GM18868 (cell line): ENCODE data around the gene CCDC142.
"Not testable (repeated sequence)": the region's sequence is repeated elsewhere in the genome, so short reads cannot be mapped to it uniquely, and the experiment has no call there.

Experiments used
- ATAC-seq: cut with Tn5 transposase; IDR thresholded peaks from one replicate; pipeline ENCODE4 v1.9.1; 2021; ENCODE audit warnings: mild to moderate bottlenecking, moderate library complexity; ENCODE audit not compliant: unreplicated experiment

Gene CCDC142

DNA sequence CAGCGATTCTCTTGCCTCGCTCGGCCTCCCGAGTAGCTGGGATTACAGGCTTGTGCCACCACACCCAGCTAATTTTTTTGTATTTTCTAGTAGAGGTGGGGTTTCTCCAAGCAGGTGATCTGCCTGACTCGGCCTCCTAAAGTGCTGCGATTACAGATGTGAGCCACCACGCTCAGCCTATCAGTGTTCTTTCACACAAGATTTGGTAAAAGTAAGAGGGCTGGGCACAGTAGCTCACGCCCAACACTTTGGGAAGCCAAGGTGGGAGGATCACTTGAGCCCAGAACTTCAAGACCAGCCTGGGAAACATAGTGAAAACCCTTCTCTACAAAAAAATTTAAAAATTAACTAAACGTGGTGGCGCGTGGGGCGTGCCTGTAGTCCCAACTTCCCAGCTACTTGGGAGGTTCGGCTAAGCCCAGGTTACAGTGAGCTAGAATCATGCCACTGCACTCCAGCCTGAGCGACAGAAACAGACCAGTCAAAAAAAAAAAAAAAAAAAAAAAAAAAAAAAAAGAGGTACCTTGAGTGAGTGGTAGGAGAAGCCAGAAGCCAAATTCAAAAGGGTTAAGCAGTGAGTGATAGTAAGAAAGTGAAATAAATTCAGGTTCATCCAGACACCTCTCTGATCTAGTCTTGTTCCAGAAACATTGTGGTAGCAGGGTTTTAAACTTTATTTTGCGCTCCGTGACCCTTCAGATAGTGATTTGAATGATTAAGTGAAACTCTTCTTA is 11.3 kb downstream of the CCDC142 start:
- ATAC-seq = no peak

GRCh38 chr2:74470742-74471141 is 12.1 kb downstream of the CCDC142 start:
- ATAC-seq = not testable (repeated sequence)

- no peak for ATAC-seq
Measured at GRCh38 chr2:74464406-74464805, 18.4 kb downstream of the CCDC142 start.

DNA sequence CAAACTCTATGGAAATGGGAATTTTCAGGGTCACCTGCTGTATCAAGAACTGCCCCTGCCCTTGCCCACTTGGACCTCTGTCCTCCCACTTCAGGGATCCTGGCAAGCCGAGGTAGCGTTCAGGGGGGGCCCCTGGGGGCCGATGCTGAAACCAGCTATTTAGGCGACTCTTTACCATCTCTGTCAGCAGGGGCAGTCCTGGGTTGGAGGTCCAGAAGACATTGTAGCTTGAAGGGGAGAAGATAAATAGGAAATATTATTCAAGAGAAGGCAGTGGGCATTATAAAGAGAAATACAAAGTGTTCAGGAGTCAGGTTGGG is 20.1 kb downstream of the CCDC142 start:
- ATAC-seq = no peak

GRCh38 chr2:74462054-74462785 is 20.6 kb downstream of the CCDC142 start:
- no peak for ATAC-seq

- no peak for ATAC-seq
Measured at GRCh38 chr2:74461187-74462053, 21.4 kb downstream of the CCDC142 start.

- not testable (repeated sequence) for ATAC-seq
Measured at GRCh38 chr2:74460187-74460586, 22.6 kb downstream of the CCDC142 start.

DNA sequence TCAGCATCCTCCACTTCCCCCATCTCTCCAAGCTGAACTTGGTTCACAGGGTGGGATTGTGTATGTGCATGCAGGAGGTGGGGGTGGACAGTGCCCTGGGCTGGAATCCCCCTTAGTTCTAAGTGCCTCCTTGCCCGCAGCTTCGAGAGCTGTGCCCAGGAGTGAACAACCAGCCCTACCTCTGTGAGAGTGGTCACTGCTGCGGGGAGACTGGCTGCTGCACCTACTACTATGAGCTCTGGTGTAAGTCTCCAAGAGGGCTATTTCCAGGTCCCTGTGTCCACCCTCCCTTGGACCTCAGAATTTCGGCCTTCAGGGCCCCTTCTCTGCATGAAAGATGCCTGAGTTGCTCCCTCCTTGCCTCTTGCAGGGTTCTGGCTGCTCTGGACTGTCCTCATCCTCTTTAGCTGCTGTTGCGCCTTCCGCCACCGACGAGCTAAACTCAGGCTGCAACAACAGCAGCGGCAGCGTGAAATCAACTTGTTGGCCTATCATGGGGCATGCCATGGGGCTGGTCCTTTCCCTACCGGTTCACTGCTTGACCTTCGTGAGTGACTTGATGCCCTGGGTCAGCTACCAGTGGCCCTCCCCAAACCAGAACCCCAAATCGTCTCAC is 23.2 kb downstream of the CCDC142 start:
- not testable (repeated sequence) for ATAC-seq

- ATAC-seq = no peak
Measured at GRCh38 chr2:74458938-74459363, 23.8 kb downstream of the CCDC142 start.

DNA sequence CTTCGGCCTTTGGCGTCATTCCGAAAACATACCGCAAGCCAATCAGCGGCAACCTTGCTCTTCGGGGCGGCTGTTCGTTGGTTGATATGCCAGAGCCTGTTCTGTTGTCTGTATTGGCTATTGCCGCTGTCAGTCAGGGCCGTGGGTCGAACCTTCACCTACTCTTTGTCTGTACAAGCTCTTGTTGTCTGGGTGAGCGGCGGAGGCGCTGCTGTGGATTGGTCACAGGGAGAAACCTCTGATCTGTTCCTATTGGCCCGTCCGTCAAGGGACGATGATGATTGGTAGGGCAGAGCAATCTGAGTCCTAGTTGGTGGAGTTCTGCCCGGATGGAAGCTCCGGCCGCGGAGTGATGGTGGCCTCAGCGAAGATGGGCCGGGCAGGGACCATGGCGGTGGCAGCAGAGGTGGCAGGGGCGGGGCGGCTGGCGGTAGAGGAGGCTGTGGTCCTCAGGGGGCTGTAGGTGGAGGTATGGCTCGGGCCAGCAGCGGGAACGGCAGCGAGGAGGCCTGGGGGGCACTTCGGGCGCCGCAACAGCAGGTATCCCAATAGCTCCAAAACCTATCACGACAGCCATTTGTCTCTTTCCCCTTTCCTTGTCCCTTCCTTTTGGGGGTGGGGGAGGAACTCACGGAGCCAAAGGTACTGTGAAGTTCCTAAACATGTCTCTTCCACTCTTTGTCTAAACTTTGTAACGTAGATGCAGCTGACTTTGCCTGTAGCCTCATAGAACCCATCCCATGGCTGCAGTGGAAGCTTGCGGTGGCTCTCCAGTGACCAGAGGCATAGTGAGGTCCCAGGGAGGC is 24.5 kb downstream of the CCDC142 start, which contains the start of gene WBP1:
TSS of gene WBP1 (plus strand) at position 307 of the 806 bp plus-strand sequence. CDS start at position 472, 165 bp downstream.
- peak; percentile 80 for ATAC-seq

DNA sequence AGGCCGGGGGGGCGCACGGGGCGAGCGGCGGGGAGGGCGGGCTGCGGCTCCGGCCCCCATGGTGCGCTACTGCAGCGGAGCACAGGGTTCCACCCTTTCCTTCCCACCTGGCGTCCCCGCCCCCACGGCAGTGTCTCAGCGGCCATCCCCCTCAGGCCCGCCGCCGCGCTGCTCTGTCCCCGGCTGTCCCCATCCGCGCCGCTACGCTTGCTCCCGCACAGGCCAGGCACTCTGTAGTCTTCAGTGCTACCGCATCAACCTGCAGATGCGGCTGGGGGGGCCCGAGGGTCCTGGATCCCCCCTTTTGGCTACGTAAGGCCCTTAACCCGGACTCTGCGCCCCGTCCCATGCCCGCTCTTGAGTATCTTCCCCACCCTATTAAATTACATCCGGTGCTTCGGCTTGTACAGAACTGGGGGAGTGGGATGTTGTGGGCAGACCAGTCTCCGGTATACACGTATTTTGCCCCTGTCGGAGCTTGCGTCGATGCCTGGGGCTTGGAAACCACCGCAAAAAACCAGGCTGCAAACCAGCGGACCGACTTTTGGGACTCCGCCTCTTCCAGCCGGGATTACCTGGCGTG is 25.2 kb downstream of the CCDC142 start:
- peak; percentile 31 for ATAC-seq

- ATAC-seq = no peak
Measured at GRCh38 chr2:74457129-74457548, 25.7 kb downstream of the CCDC142 start.

DNA sequence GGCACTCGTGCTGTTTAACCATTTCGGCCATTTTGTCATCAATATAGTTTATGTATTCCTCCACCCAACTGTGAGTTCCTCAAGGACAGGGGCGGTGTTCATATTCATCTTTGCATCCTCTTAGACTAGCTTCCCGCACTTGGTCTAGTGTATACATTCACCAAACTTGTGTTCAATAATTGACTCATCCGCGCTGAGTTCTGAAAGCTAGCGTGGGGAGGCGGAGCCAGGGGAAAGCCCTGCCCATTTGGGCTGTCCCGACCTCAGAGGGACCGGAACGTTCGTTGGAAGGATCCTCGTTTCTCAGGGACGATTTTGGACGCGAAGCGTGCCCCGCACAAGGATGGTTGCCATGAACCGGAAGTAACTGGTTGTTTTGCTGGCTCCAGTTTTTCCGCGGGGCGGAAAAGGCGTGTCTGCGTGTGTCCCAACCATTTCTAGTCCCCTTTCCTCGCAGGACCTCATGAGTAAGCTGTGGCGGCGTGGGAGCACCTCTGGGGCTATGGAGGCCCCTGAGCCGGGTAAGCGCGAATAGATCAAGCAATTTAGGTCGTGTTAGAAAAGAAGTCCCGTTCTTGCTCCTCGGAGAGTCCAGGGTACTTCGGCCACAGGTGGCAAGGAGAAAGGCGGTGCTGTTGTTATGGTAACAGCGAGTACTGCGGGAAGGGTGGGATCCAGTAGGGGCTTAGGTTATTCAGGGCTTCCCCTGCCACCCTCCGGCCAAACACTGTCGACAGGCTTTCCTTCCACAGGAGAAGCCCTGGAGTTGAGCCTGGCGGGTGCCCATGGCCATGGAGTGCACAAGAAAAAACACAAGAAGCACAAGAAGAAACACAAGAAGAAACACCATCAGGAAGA is 27.9 kb downstream of the CCDC142 start, which contains the start of gene INO80B:
TSS of gene INO80B (plus strand) at position 434 of the 858 bp plus-strand sequence. CDS start at position 464, 30 bp downstream.
- peak; percentile 41 for ATAC-seq

DNA sequence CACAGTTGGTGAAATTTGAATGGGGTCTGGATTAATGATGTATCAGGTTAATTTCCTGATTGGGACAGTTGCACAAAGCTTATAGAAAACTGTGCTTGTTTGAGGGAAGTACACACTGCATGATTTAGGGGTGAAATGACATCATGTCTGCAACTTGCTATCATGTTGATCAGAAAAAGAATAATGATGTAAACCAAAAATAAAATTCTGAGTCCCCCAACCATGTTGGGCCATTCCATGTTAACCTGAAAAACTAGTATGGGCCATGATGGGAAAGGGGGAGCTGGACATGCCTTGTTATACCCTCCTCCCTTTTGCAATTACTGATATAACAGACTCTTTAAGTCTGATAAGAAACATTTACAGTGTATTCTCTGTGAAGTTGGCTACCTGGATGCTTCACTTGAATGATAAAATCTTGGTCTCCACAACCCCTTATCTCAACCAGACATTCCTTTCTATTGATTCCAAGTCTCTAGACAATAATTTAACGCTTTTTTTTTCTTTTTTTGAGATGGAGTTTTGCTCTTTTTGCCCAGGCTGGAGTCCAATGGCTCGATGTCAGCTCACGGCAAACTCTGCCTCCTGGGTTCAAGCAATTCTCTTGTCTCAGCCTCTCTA is 32.1 kb downstream of the CCDC142 start:
- ATAC-seq = no peak

- ATAC-seq = no peak
Measured at GRCh38 chr2:74448771-74449170, 34.0 kb downstream of the CCDC142 start.

GRCh38 chr2:74447230-74447999 is 35.4 kb downstream of the CCDC142 start:
- no peak for ATAC-seq
